AG08395 (cell line): Measurements from ENCODE around the gene LYSMD1.
"Not testable (repeated sequence)": the region's sequence is repeated elsewhere in the genome, so short reads cannot be mapped to it uniquely, and the experiment has no call there.

Experiments used
- DNase-seq: peaks from one replicate; pipeline ENCODE4 v3.0.0; 2012; ENCODE audit warnings: mixed read lengths, low spot score

The LYSMD1 gene

DNA sequence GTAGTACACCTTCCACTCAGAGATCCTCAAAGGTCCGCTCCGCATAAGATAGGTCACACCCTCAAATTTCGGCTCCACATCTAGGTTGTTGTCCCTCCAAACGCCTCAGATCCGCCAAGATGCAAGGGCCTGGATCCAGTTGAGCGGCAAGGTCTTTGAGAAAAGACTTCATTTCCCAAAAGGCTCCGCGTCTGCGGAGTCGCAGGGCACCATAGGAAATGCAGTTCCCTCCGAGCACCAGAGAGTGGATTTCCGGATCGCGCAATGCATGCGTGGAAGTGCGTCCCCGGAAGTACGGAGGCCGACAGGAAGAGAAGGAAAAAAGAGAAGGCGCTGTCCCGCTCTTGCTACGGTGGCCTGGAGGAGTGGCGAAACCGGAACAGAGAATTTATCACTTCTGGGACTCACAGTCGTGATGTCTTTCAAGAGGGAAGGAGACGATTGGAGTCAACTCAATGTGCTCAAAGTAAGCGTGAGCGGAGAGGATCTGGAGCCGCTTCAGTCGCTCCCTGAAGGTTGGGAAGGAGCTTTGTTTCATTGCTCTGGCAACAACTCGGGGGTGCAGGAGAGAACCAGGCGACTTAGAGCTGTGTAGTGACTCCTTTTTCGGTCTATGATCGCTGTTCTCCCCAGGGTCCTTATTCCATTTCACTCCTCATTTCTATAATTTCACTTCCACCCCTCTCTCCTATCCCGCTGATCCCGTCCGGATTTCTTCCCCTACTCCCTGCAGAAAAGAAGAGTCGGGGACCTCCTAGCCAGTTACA is at the start of gene LYSMD1, which contains the start of gene SCNM1:
Gene LYSMD1, minus strand, starts transcription at position 165 of the 767 bp plus-strand sequence. CDS start 644 bp downstream, outside the sequence.
Gene SCNM1, plus strand, starts transcription at position 407 of the 767 bp plus-strand sequence. Its CDS starts 9 bp downstream, at position 416.
- DNase-seq: peak; percentile 97

DNA sequence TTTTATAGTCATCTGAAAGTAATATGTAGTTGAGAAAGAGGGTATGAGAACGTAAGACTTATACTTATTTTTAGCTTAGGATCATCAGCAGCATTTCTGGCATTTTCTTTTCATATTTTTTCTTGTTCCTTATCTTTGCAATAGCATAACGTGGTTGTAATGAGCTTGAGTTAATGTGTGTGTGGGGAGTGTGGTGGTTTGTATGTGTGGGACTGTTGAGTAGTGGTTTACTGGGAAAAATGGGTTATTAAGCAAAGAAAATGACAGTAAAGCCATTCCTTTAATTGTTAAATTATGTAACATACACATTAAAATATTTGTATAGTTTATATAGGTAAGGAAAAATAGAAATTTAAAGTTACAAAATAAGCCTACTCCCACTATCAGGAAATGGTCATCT is 47.9 kb upstream of the LYSMD1 start:
- DNase-seq: no peak

- no peak for DNase-seq
These were observed 46.4 kb upstream of the LYSMD1 start for GRCh38 chr1:151211972-151212705.

DNA sequence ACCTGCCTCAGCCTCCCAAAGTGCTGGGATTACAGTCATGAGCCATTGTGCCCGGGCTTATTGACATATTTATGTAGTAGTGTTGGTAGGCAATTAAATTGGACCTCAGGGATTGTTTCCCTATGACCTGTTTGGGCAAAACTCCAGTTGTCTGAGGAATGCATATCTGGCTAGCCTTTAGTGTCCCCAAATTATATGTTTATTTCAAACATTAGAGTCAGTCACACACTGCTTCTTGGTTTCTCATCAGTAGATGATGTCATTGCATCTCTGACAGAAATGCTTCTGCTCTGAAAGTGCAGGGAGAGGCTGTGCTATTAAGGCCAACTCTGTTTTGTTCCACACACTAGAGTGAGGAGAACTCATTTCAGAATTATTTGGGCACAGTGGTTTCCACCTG is 45.1 kb upstream of the LYSMD1 start:
- DNase-seq: peak; percentile 48

DNA sequence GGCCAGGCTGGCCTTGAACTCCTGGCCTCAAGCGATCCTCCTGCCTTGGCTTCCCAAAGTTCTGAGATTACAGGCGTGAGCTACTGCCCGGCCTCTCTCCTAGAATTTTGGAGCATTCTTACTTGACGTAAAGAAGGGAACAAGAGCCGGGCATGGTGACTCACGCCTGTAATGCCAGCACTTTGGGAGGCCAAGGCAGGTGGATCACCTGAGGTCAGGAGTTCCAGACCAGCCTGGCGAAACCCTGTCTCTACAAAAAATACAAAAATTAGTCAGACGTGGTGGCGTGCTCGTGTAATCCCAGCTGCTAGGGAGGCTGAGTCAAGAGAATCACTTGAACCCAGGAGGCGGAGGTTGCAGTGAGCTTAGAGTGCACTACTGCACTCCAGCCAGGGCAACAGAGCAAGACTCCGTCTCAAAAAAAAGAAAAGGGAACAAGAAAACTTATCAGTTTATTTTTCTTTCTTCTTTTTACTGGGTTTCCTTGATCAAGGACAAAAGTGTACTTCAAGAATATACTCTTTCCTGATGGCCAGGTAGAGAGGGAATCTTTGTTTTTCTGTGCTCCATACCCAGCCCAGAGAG is 39.8 kb upstream of the LYSMD1 start:
- DNase-seq: not testable (repeated sequence)

GRCh38 chr1:151199873-151200581 is 34.3 kb upstream of the LYSMD1 start:
- DNase-seq: peak; percentile 82

GRCh38 chr1:151198254-151199127 is 32.8 kb upstream of the LYSMD1 start, which contains the start of gene PIP5K1A:
Gene PIP5K1A (plus strand): TSS chr1:151198552. CDS start chr1:151198997, 445 bp downstream.
- DNase-seq: peak; percentile 99

GRCh38 chr1:151197863-151198253 is 32.2 kb upstream of the LYSMD1 start:
- no peak for DNase-seq

- DNase-seq: peak; percentile 61
These were observed 30.6 kb upstream of the LYSMD1 start for GRCh38 chr1:151196292-151196800.

- peak; percentile 88 for DNase-seq
These were observed 29.3 kb upstream of the LYSMD1 start for GRCh38 chr1:151194894-151195594.

GRCh38 chr1:151193856-151194255 is 28.2 kb upstream of the LYSMD1 start:
- DNase-seq: no peak

DNA sequence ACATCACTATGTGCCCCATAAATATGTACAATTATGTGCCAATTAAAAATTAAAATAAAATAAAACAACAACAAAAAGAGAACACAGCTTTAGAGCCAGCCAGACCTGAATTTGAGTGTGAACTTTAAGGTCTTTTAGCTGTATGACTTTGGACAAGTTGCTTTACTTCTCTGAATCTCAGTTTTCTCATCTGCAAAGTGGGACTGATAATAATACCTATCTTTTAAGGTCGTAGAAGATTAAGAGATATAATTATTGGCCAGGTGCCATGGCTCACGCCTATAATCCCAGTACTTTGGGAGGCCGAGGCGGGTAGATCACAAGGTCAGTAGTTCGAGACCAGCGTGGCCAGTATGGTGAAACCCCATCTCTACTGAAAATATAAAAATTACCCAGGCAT is 27.6 kb upstream of the LYSMD1 start:
- no peak for DNase-seq

DNA sequence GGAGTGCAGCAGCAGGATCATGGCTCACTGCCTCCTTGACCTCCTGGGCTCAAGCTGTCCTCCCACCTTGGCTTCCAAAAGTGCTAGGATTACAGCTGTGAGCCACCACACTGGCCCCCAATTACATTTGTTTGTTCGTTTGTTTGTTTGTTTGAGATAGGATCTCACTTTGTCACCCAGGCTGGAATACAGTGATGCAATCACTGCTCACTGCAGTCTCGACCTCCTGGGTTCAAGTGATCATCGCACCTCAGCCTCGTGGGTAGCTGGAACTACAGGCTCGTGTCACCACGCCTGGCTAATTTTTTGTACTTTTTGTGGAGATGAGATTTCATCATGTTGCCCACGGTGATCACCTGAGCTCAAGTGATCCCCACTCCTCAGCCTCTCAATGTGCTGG is 26.3 kb upstream of the LYSMD1 start:
- no peak for DNase-seq

DNA sequence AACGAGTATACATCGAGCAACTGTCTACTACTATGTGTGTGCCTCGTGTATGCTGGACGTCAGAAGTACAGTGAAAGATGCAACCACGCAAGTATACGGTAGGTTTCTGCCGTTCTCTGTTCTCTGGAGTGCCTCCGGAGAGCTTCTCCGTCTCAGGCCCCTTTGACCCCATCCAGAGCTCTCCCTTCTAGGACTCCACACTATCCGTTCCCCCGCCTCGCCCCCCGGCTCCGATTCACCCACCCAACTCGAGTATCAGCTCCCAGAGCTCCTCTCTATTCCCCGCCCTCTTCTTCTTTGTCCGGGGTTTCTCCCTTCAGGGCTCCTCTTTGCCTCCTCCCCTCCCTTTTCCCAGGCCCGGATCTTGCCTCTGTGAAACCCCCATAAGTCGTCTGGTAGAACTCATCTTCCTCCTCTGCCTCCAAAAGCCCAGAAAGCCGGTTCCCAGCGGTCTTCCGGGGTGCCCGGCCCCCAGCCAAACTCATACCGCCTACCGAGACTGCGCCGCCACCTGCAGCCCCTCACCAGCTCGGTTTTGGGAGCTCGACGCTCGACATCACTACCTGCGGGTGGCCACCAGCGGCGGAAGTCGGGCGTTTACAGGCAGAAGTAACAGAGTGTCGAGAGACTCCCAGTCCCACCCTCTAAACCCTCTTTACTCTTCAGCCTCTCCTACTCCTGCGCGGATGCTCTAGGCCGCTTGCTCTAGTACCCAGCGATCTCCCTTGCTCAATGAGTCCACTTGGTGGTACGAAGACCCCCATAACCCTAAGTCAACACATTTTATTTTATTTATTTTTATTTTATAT is 24.1 kb upstream of the LYSMD1 start, which contains the start of gene VPS72:
Gene VPS72, minus strand, starts transcription at position 561 of the 809 bp plus-strand sequence. Its CDS starts 76 bp downstream, at position 485.
- DNase-seq: peak; percentile 91

DNA sequence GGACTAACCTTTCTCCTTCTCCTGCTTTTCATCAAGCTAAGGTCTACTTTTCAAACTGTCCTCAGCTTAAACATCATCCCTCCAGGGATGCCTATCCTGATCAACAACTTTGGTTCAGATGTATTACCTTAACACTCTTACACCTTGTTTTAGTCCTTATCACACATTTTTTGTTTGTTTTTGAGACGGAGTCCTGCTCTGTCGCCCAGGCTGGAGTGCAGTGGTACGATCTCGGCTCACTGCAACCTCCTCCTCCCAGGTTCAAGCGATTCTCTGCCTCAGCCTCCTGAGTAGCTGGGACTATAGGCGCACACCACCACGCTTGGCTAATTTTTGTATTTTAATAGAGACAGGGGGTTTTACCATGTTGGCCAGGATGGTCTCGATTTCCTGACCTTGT is 23.0 kb upstream of the LYSMD1 start:
- not testable (repeated sequence) for DNase-seq

DNA sequence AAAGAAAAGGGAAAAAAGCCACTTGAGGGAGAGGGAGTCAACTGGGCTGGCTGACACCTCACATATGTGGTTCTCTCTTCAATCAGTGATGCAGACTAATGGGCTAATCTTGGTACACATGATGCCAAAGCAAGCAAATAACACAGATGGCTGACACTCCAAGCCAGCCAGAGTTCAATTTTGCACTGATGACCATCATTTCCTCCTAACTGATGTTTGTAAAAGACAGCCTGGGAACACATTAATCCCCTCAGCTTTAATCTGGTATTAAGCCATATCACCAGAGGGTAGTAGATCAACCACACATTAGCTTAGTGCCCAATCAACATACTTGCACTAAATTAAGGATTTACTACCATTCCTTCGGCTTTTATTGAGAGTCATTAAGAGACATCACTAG is 21.5 kb upstream of the LYSMD1 start:
- DNase-seq: no peak

DNA sequence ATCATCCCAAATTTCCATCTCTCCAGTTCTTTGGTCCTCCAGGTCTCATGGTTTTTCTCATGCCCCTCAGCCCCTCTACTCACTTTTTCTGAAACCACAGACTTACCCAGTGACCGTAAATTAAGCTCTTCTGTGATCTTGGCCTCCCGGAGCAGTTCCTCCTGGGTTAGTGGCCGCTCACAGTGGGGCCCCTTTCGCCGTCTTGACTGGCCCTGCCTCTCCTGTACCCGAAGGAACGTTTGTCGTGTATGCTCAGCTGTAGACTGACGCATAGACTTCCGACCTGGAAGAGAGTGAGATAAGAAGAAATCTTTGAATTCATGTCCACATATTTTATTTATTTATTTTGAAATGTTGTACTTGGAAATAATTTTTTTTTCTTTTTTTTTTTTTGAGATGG is 18.5 kb upstream of the LYSMD1 start:
- no peak for DNase-seq

GRCh38 chr1:151176514-151177045 is 10.9 kb upstream of the LYSMD1 start:
- DNase-seq: no peak

GRCh38 chr1:151175863-151176262 is 10.2 kb upstream of the LYSMD1 start, which contains the start of gene TMOD4:
Gene TMOD4 (minus strand): TSS chr1:151175981. CDS start chr1:151174875, 1,106 bp downstream.
- DNase-seq: peak; percentile 22
